Neural cell (in vitro differentiated cells): ENCODE data around the gene SYT1.

Source experiments
- CTCF ChIP-seq: fragments of 450-650 bp; IDR thresholded peaks from 2 replicates; pipeline ENCODE4 v1.5.1; 2014; ENCODE audit warnings: antibody characterized with exemption, mild to moderate bottlenecking, moderate library complexity; ENCODE audit not compliant: poor library complexity, severe bottlenecking
- EP300 ChIP-seq: fragments of 450-650 bp; conservative IDR thresholded peaks from 2 replicates; pipeline ENCODE4 v1.6.1; 2014; ENCODE audit warnings: antibody characterized with exemption, mild to moderate bottlenecking, moderate library complexity; ENCODE audit not compliant: poor library complexity, severe bottlenecking

GRCh38 chr12:78963439-78964227 is 99.1 kb downstream of the SYT1 start:
- TF ChIP-seq EP300 (no peak), CTCF (no peak)
